Mononuclear cell (primary cell): Measurements from ENCODE around the gene TMEM97. TPM values are rescaled to one million over a fixed set of nuclear protein-coding genes. Genes with fewer than 3 reads are reported as not detected.
A peak's percentile ranks its signal among the peaks of the same experiment; 100 is the strongest.
"Not testable (repeated sequence)": the region's sequence is repeated elsewhere in the genome, so short reads cannot be mapped to it uniquely, and the experiment has no call there.

Source experiments
- H3K27me3 ChIP-seq: 2 replicates; pipeline ENCODE4 v1.6.0; 2011; ENCODE audit warnings: low read length, control low read depth; ENCODE audit not compliant: insufficient read depth
- H3K4me1 ChIP-seq: 2 replicates; pipeline ENCODE4 v1.5.1; 2011; ENCODE audit warnings: mild to moderate bottlenecking, low read length, control low read depth; ENCODE audit not compliant: insufficient read depth
- H3K4me3 ChIP-seq: 2 replicates; pipeline ENCODE4 v1.5.1; 2011; ENCODE audit warnings: mild to moderate bottlenecking, low read length, moderate library complexity
- H3K9me3 ChIP-seq: 2 replicates; pipeline ENCODE4 v1.5.1; 2011; ENCODE audit warnings: low read depth, mild to moderate bottlenecking, control low read depth, low read length
- total RNA-seq: library from RNA; depleted of rRNA; stranded (reverse); fragments of >200 nt; gene quantifications from one replicate; pipeline ENCODE4 v1.2.3, GENCODE V29; 2012

TMEM97 gene
- total RNA-seq, 1 donor: 4.0 TPM

DNA sequence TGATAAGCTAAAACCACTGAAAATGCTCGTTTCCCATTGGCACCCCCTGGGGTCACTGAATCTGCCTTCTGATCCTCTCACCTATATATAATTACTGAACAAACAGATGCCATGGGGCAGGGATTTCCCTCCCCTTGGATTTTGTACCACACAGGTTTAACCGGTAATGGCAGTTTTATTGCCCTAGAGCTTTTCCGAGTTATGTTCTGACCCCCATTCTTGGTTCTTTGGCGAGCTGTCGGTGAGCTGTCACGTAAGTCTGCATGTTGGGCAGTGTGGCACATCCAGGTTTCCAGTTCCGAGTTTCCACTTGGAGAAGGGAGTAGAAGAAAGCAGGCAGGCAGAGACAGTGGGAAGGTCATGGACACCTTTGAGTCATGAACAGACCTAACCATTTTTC lies 7.1 kb downstream of the TMEM97 start:
- Histone ChIP-seq H3K4me3 (no peak overlapping the region), H3K27me3 (no peaks in the 10 kb centered on the region), H3K4me1 (peaks cover 12% of the 10 kb centered on the region), H3K9me3 (no peaks in the 10 kb centered on the region)

DNA sequence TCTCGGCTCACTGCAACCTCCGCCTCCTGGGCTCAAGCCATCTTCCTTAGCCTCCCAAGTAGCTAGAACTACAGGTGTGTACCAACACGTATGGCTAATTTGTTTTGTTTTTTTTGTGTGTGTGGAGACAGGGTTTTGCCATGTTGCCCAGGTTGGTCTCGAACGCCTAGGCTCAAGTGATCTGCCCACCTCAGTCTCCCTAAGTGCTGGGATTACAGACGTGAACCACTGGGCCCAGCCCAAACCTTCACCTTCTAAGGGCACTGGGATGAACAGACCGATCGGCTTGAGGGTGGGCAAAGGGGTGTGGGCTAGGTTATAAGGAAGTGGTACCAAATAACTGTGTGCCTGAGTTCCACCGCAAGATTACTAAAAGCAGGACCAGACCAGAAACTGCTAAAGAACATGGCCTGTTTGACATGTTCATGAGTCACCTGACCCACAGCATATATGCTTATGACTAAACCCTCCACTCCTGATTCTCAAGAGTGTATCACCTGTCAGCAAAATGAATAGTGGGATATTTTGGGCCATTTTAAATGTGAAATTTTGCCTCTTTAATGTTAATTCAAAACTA lies 8.1 kb downstream of the TMEM97 start:
- Histone ChIP-seq H3K27me3 (no peaks in the 10 kb centered on the region), H3K4me1 (peaks cover 12% of the 10 kb centered on the region), H3K9me3 (no peaks in the 10 kb centered on the region), H3K4me3 (no peak overlapping the region)

DNA sequence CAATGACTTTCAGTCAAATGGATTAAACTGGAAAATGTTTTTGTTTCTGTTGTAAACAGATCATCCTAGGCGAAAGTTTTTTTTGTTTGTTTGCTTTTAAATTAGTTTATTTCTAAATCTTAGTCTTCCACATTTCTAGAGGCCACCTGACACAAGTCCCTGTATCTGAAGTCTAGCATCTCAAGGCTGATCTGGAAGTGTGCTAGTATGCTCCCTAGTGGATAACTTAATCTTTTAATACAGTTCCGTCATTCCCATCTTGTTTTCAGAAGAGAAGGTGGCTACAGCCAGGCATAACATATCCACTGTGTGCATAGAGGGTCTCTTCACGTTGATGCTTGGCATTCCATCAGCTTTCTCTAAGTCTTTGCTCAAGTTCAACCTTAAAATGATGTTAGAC lies 8.7 kb downstream of the TMEM97 start:
- Histone ChIP-seq H3K27me3 (no peaks in the 10 kb centered on the region), H3K4me1 (peaks cover 12% of the 10 kb centered on the region), H3K4me3 (no peak overlapping the region), H3K9me3 (no peaks in the 10 kb centered on the region)

DNA sequence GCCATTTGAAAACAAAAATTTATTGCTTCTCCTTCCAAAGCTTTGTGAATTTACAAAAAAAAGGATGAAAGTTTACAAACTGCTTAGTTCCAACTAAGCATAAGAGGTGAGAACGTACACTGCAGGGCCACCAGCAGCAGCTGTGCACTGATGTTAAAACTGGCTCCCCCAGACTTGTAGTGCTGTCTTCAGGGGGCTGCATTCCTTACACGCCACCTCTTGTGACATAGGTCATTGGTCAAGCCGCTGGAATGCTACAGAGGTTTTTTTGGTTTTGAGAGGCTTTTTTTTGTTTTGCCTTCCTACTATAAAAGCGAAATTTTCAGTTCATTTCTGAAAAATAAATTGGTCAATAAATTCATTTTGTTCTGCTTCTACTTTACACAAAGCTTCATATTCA lies 9.3 kb downstream of the TMEM97 start:
- no peaks in the 10 kb centered on the region for H3K27me3 ChIP-seq
- no peak overlapping the region for H3K4me3 ChIP-seq
- no peaks in the 10 kb centered on the region for H3K9me3 ChIP-seq
- peaks cover 16% of the 10 kb centered on the region for H3K4me1 ChIP-seq

DNA sequence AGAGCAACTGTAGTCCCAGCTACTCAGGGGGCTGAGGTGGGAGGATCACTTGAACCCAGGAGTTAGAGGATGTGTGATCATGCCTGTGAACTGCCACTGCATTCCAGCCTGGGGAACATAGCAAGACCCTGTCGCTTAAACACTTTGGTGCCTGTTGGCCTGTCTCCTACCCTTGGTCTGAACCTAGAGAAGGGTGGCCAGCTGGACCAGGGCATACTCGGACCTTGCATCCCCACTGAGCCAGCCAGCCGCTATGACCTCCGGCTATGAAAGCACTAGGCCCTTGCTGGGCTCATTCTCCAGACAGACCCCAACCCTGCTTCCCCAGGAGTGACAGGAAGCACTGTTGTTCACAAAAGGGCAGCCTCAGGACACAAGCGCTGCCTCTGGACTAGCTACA lies 11.7 kb downstream of the TMEM97 start:
- H3K4me1 ChIP-seq: peaks cover 20% of the 10 kb centered on the region
- no peaks in the 10 kb centered on the region for H3K27me3 ChIP-seq
- no peaks in the 10 kb centered on the region for H3K9me3 ChIP-seq
- no peak overlapping the region for H3K4me3 ChIP-seq

DNA sequence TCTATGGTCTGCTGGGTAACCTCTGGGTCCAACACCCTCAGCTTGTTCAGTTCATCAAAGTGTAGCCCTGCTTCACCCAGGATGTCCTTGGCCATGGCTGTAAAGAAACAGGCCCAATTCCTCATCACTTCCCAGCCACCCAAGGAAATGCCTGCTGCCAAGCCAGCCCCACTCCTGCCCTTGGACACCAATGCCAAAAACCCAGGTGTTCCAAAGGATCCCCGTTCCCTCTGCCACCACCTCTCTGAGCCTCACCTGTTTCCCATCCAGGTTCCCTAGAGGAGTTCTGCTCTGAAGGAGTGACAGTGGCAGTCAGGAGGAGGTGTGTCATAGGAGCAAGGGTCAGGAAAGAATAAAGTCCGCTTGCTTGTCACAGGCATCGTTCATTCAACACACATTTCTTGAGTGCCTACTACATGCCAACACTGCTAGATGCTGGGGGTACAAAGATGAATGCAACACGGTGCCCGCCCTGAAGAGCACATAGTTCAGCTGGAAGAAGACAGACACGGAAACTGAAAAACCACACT lies 13.0 kb downstream of the TMEM97 start:
- Histone ChIP-seq H3K4me3 (no peak overlapping the region), H3K9me3 (no peaks in the 10 kb centered on the region), H3K4me1 (peaks cover 31% of the 10 kb centered on the region), H3K27me3 (no peaks in the 10 kb centered on the region)

DNA sequence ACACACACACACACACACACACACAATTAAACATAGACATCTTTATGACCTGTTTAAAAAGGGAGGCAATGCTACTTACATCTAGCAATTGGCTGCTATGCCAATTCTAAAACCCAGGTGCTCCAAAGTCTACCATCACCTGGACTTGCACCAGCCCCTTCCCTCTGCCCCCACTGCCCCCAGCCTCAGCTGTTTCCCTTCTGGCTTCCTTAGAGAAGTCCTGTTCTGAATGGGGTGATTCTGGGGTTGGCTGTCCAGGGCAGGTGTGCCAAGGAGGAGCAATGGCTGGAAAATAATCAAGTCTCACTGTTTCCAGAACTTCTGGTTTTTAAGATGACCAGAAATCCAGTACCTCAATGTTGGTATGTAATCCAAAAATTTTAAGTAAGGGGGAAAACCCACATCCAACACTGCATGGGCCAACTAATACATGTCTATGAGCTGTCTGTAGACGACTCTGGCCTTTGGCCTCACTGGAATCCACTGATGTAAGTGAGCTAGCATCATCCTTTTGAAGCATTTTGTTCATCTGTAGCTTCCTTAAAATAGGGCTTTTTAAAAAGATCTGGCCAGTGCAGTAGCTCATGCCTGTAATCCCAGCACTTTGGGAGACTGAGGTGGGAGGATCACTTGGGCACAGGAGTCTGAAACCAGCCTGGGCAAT lies 14.2 kb downstream of the TMEM97 start:
- H3K4me3 ChIP-seq: no peak overlapping the region
- no peaks in the 10 kb centered on the region for H3K9me3 ChIP-seq
- no peaks in the 10 kb centered on the region for H3K27me3 ChIP-seq

DNA sequence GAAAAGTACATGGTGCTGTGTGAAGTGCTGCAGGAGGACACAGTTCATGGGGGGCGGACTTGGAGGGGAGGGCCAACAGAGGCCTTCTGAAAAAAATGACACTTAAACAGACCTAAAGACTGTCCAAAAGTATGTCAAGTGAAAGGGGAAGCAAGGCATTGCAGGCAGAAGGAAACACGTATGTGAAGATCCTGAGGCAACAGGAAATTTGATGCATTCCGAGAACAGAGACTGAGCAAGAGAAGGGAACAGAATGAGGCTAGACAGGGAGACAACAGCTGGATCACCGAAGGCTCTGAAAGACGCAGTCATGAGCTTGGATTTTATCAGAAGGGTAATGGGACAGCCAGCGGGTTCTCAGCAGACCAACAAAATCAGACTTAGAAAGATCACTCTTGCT lies 15.2 kb downstream of the TMEM97 start:
- no peaks in the 10 kb centered on the region for H3K27me3 ChIP-seq
- H3K9me3 ChIP-seq: no peaks in the 10 kb centered on the region
- H3K4me3 ChIP-seq: peak overlapping the region; percentile 53
- peaks cover 34% of the 10 kb centered on the region for H3K4me1 ChIP-seq

More for the DNA sequence above, 14.2 kb downstream of the TMEM97 start:
- H3K4me1 ChIP-seq: peaks cover 34% of the 10 kb centered on the region

DNA sequence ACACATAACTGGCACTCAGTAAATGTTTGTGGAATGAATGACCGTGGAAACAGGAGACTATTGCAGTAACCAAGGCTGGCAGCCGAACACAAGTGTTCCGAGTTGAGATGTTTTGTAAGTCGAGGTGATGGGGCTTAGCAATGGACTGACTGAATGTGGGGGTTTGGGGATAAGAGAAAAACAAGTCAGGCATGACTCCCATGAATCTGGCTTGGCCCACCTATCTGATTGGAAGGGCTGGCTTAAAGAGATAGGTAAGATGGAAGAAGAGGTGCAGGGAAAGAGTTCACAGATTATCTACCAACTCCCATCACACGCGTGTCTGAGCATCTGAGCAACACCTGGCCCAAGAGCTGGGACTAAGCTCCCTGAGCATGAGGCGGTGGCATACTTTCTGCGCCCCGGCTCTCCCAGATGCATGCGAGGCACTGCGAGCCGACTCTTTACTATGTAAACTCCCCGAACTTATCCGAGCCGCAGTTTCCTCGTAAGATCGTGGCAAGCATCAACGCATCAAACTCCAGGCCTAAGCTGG lies 15.7 kb downstream of the TMEM97 start:
- H3K4me3 ChIP-seq: peak overlapping the region; percentile 53
- no peaks in the 10 kb centered on the region for H3K9me3 ChIP-seq
- no peaks in the 10 kb centered on the region for H3K27me3 ChIP-seq
- peaks cover 34% of the 10 kb centered on the region for H3K4me1 ChIP-seq

DNA sequence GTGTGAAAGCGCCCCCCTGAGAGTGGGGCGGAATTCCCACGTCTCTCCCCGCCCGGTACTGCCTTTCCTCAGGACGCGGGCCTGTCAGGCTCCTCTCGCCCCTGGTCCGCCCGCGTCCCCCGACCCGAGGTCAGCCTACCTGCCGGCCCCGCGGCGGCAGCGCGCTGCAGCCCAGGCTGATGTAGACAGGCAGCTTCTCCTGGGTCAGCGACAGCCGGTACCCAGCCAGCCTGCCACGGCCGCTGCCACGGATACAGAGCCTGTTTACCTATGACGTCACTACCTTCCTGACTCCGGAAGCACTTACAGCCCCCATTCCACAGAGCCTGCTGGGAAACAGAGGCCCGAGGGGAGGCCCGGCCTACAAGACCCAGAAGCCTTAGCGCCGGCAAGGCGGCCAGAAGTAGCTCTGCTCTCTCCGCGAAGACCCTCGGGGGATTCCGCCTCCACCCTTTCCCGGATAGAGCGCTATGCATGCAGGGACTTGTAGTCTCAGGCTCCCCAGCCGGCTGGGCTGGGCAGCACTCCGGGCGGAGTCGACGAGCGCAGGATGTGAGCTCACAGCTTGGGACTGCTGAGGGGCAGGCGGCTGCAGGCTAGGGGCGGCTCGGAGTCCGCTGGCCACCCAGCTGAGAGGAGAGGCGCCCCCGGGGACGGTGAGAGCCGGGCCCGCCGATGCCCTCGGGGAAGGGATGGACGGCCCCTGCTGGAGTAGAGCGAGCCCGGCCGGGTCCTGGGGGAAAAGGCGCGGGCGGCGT lies 16.4 kb downstream of the TMEM97 start, which contains the start of the genes IFT20 and TNFAIP1:
Gene IFT20 (minus strand): TSS at position 272 of the 758 bp plus-strand sequence. CDS start 3,487 bp downstream, outside the sequence.
Gene TNFAIP1 (plus strand): TSS at position 561 of the 758 bp plus-strand sequence. CDS start 3,761 bp downstream, outside the sequence.
- peaks cover 34% of the 10 kb centered on the region for H3K4me1 ChIP-seq
- H3K4me3 ChIP-seq: peak within 1 kb of the TSS; percentile 53
- no peaks in the 10 kb centered on the region for H3K27me3 ChIP-seq
- H3K9me3 ChIP-seq: no peaks in the 10 kb centered on the region

DNA sequence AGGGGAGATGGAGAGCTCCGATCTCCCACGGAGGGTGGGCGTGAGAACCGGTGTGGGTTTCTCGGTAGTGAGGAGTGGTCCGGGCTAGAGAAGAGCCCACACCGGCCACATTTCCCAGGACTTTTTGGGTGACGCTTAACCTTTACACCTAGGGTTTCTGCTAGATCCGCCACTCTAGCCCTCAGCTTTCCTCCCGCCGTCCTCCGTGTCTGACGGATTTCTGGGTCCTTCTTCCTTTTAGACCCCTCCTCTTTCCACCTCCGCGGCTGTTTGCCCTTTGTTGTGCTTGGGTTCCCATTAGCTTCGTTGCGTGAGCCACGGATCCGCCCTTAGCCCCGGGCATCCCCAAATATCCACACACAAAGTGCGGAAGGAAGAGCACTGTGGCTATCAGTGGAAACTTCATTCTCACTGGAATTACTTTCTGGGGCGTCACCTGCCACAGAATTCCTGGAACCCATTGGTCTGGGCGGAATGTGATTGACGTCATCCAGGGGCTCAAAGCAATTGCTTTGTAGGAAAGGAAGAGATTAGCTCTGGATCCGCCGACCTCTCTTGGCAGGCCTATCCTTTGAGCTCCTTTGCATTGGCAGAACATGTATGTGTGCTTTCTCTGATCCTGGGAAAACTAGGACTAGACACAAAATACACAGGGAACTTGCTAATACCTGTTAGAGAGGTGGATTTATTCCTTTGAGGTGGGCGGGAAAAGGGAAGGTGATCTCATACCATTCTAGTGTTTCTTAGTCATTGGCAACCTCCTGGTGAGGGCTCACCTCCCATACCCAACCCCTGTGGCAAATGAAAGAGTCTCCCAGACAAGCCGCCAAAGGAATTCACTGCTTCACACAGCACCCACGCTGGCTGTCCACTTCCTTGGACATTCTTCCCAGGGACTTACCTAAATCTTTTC lies 17.2 kb downstream of the TMEM97 start:
- Histone ChIP-seq H3K27me3 (no peaks in the 10 kb centered on the region), H3K4me3 (peak overlapping the region; percentile 53), H3K4me1 (peaks cover 34% of the 10 kb centered on the region), H3K9me3 (no peaks in the 10 kb centered on the region)

DNA sequence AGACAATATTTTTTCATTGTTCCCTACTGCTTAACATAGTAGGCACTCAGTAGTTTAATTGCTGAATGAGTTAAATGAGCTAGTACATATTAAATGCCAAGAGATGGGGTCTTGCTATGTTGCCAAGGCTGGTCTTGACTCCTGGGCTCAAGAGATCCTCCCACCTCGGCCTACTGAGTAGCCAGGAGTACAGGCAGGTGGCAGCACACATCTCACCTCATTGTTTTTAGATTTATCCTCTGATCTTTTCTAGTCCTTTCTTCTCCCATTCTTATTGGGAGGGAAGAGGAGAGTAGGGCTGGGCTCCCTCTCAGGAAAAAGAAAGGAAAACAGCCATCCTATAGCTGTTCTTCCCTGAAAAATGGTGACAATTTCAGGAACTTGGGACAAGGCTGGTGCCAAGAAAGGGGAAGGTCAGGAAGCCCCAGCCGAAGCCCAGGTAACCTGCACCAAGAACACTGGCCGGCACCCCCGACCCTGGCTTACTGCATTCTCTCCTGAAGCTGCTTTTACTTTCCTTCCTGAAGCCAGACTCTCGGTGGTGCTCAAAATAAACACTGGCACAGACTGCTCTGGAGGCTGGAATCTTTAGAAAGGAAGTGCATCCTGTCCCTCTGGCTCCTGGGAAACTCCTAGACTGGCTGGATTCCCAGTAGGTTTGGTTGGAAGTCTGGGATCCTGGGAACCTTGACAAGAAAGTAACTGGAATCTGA lies 19.2 kb downstream of the TMEM97 start:
- H3K27me3 ChIP-seq: no peaks in the 10 kb centered on the region
- H3K4me1 ChIP-seq: peaks cover 32% of the 10 kb centered on the region
- no peak overlapping the region for H3K4me3 ChIP-seq
- H3K9me3 ChIP-seq: no peaks in the 10 kb centered on the region

DNA sequence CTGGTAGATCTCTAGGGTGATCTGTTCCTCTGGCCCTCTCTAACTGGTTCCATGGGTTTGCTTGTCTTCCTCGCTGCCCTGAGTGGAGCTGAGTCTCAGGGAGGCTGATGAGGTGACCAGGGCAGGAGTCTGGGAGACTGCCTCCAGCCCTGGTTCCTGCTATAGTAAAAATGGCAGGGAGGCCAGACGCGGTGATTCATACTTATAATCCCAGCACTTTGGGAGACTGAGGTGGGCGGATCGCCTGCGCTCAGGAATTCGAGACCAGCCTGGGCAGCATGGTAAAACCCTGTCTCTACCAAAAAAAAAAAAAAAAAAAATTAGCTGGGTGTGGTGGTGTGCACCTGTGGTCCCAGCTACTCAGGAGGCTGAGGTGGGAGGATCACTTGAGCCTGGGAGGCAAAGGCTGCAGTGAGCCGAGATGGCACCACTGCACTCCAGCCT lies 19.8 kb downstream of the TMEM97 start:
- H3K4me1 ChIP-seq: peaks cover 26% of the 10 kb centered on the region
- not testable (repeated sequence) for H3K4me3 ChIP-seq, H3K27me3 ChIP-seq, H3K9me3 ChIP-seq

DNA sequence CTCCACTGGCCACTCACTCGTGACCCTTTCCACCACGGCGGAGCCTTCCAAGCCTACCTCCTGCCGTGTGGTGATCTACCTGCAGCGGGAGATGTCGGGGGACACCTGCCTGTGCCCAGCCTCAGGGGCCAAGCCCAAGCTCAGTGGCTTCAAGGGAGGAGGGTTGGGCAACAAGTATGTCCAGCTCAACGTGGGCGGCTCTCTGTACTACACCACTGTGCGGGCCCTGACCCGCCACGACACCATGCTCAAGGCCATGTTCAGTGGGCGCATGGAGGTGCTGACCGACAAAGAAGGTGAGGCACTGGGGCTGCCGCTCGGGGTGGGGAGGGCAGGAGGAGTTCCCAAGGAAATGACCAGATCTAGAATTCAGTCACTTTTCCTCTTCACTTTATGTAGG lies 20.4 kb downstream of the TMEM97 start:
- Histone ChIP-seq H3K4me1 (peaks cover 20% of the 10 kb centered on the region), H3K9me3 (no peaks in the 10 kb centered on the region), H3K27me3 (no peaks in the 10 kb centered on the region), H3K4me3 (no peak overlapping the region)
